HG02973 (cell line): ENCODE results near the gene NRXN3.

Source experiments
- ATAC-seq: cut with Tn5 transposase; IDR thresholded peaks from one replicate; pipeline ENCODE4 v1.9.1; 2021; ENCODE audit warnings: moderate library complexity; ENCODE audit not compliant: unreplicated experiment

Gene NRXN3

DNA sequence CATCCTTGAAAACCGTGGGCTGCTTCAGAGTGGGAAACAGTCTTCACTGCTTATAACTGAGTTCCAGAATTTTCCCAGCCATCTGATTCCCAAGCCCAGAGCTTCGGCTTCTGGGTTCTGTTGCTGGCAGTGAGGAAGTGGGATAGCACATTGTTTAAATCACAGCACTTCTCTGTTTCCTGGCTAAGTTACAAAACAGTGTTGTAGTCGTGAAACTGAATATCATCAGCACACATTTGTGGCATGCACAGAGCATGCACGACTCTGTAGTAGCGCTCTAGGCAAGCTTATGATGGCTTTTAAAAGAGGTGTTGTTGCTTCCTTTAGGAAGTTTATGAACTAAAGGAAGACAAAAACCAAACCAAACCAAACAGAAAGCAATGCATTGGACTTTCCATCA lies 1005.5 kb downstream of the NRXN3 start:
- no peak for ATAC-seq

DNA sequence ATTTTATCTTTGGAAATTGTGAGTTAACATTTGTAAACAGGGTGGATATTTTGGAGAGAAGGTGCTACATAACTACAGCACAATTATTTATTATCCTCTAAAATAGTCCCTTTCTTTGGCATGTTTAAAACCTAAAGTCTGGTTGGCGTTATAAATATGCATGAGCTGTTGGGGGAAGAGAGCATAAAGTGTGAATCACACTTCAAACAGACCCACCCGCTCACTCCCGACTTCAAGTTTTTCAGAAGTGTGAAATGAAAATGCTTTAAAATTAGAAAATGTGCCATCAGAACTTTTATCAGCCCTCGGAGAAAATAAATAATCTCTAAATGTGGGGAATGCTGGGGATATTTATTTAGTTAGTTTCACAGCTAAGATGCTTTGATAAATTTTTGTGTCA lies 1006.9 kb downstream of the NRXN3 start:
- ATAC-seq: no peak

DNA sequence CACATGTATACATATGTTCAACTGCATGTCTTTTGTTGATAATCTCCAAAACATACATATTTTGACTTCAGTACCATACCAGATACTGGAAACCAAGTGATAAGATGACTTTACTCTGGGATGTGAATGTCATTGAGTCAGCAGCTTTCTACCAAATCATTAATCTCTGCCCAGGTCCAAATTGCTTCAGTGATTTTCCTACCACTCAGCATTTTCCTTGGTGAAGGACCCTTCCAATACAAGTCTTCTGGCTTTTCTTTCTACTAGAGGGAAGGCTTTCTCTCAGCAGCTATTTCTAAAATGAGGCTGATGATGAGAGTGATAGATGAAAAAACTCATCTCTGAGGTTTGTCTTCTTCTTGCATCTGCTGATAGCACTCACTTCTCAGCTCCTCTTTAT lies 1008.5 kb downstream of the NRXN3 start:
- no peak for ATAC-seq

DNA sequence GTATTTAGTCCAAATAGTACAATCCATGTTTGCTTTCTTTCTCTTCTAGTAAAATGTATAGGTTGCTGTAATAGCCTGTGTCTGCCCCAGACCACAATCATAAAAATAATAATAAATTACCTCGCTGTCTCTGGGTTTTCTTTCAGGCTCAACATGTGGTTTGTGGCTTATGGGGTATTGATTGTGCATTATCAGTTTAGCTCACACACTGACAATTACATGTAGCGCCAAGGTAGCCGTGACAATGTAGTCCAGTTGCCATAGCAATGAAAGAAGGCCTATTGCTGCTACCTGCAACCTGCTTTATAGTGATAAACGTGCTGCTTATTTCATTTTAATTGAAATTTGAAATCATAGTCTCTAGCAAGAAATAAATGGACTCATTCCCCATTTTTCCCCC lies 1009.8 kb downstream of the NRXN3 start:
- no peak for ATAC-seq

DNA sequence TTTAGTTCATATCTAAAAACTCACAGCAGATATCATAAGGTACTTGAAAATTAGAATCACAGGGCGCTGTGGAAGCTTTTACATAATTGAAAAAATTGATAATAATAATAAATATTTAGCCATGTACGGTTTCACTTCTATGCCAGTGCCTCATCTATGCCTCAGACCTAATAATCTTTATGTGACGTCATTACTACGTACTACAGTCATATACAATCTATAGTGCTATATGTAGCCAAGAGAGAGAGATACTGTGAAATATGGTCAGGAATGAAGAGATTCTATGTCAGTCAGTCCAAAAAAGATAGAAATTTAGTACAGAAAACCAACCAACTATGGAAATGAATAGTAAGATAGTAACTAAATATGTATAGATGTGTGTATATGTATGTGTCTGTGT lies 1010.5 kb downstream of the NRXN3 start:
- ATAC-seq: no peak

DNA sequence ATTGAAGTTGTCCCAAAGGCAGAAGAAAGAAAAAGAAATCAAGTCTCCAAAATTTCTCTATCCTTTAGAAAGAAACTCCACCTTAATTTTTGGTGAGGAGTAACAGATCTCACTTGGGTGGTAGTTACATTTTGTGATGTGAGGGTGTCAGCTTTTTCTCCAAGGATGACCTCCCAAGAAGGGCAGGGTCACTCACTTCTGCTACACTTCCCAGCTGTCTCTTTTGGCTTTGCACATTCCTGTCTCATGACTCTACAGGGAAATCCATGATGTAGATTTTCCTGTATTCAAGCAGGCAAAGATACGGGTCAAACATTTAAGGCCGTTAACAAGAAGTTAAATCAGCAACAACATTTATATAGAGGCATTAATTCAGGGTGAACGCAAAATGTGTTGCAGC lies 1016.4 kb downstream of the NRXN3 start:
- no peak for ATAC-seq

DNA sequence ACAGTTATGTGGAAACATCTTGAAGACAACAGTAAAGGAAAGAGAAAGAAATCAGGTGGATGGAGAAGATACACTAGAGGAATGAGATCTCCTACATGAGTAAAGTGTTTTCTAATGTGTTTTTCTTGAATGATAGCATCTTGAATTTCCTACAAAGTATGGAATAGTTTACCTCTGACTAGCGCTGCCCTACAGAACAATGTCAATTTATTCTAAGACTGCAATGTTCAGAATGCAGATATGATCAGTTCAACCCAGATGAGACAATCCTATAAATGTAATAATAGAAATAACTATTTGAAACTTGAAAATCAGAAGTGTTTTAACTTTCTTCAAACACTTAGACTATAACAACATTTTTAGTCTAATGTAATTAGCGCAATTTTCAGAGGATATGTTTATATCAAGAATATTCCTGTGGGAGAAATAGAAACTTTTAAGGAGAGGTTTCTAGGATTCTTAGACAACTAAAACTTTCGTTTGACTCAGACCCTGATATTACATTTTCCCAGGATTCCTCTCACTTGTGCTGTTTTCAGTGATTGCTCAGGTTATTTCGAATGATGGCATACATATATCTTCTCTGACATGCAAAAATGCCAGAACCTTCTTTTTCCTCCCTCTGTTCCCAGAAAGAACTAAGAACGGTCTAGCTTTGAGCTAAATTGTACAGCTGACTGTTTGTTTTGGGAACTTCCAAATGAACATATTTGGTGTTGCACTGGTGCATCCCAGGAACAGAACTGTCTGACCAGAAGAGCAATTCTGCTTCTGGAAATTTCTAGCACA lies 1023.7 kb downstream of the NRXN3 start:
- no peak for ATAC-seq

DNA sequence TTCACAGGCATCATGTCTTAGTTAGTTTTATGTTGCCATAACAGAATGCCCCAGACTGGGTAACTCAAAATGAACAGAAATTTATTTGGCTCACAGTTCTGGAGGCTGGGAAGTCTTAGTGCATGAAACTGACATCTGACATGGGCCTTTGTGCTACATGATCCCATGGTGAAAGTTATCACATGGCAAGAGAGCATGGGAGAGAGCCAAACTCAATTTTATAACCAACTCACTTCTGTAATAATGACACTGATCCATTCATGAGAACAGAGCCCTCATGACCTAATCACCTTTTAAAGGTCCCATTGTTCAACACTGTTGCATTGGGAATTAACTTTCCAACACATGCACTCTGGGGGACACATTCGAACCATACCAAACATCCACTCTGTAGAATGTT lies 1026.0 kb downstream of the NRXN3 start:
- no peak for ATAC-seq

DNA sequence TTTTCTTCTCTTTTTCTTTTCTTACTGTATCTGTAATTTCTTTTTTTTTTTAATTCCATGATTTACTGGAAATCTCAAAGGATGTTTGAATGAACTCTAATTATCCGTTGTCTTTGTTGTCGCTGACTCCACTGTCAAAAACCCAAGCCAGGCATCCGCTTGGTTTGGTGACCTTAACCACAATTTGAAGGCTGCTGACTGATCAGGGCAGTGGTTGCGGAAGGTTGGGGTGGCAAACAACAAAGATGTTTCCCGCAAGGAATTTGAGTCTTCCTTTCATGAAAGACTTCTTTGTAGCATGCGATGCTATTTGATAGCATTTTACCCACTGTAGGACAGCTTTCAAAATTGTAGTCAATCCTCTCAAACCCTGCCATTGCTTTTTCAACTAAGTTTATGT lies 1027.3 kb downstream of the NRXN3 start:
- ATAC-seq: no peak

DNA sequence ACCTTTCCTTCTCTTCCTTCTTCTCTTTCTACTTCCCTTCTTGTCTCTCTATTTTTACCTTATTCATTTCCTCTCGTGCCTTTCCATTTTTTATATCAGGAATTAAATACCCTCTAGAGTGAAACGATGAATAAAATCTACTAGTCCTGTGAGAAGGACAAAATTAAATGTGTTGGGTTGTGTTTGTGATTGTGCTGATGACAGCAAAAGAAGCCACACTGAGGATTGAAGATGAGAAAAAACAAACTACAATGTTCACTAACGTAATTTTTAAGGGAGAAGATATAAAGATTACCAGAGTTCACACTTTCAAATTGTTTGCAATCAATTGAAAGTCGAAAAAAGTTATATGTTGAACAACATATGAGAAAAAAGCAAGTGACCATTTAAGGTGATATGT lies 1029.0 kb downstream of the NRXN3 start:
- no peak for ATAC-seq

DNA sequence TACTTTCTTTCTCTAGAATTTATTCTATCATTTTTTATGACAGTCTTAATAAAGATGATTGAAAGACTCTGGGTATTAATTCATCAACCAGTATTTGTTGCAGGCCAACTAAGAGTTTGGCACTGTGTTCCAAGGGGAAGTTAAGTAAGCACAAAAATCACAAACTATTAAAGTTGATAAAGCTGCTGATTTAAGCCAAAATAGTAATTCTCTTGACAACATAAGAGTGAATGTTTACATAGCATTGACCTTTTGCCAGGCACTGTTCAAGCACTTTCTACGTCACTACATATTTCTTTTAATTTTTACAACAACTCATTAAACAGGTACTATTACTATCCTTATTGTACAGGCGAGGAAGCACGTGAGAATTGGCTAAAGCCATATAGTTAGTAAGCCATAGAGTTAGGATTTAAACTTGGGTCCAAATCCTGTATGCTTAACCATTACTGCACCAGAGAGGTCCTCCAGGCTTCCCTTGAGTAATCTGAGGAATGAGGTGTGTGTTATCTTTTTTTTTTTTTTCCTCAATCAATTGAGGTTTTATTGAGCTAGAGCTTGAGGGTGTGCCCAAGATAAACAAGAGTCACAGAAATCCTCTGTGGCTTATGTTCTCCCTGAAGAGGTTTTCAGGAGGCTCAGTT lies 1031.5 kb downstream of the NRXN3 start:
- no peak for ATAC-seq

DNA sequence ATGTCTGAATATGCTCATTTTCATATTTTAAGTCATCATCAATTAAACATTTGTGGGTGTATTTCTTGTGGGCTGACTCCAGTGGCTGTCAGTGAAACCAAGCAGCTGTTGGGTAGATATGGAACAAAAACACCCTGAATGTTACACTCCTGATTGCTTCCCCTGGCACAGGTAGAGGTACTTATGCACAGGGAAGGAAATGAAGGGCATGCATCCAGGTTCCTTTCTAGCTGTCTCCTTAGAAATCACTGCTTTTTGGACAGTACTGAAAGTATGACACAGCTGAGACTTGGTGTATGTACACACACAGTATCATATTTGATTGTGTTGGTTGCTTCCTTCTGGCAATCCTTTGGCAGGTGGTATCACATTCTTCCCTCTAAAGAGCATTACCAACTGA lies 1034.4 kb downstream of the NRXN3 start:
- no peak for ATAC-seq

DNA sequence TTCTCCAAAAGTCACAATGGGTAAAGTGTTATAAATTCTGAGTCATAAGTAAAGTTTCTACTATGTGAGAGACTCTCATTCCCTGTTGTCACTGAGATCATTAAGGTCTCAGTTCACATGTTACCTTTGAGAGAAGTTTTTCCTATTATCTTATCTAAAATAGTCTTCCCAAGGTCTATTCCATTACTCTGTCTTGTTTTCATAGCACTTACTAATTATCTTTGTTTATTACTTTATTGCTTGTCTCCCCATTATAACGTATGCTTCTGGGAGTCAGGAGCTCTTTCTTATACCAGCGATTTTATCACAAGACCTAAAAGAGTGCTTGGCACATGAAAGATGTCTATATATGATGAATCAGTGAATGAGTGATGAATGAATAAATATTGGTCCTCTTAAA lies 1039.2 kb downstream of the NRXN3 start:
- no peak for ATAC-seq

DNA sequence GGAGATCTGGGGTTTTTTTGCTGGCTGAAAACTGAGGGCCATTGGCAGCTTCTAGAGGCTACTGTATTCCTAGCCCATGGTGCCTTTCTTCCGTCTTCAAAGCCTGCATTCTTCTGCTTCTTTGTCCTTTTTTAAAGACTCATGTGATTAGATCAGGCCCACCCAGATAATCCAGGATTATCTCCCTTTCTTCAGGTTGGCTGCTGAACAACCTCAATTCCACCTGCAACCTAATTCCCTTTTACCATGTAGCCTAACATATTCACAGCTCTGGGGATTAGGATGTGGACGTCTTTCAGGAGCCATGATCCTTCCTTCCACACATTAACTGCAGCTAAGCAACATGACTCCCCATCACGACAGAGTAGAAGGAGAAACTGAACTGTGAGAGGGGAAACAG lies 1055.6 kb downstream of the NRXN3 start:
- ATAC-seq: no peak

DNA sequence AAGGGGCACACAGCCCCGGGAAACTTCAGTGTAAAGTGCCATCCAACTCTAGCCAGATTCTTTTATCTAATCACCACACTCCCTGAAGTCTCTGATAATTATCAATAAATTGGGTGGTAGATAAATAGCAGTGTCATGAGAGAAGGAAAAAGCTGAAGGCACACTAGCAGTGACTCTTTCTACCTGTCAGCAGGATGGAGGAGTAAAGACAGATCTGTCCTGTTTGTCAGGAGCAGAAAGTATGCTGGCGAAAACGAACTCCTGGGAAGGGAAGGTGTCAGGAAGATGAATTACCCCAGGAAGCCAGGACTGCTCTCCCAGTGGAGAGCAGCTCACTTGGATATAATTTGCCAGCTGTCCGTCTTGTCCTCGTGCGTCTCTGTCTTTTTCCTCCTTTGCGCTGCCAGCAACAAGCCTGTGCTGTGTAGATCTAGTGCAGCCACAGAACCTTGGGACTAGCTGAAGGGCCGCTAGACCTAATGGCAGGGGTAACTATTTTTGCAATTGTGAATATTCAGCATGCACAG lies 1059.3 kb downstream of the NRXN3 start:
- ATAC-seq: no peak

DNA sequence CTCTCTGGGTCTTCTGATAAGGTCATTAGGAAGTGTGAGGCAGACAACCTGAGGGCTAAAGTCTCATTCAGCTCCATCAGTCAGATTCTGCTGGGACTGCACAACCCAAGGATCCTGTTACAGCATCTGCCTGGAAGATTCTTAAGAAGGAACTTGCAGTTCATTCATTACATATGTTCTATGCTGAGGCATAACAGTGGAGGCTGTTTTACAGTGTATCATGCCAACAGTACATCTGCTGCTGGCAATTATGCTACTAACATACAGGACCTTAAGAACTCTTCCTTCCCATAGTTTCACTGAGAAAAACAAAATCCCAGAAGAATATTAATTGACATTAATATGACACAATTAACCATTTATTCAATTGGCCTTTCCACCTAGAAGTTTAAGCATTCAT lies 1072.5 kb downstream of the NRXN3 start:
- no peak for ATAC-seq

DNA sequence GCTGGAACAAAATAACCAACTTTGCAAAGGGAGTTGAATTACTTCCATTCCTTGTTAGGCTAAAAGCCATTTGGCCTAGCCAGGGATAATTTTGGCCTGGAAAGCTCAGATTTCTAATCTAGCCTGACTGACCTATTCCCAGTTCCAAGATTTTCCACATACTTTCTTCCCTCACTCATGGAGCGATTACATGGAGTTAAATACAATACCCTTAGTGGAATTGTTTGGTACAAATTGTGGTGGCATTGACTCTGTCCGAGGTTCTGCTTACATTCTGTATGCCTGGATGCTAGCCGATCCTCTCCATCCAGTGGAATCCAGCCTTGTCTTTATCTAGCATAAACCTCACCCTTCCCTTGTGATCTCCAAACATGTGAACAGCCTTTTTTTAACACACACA lies 1076.0 kb downstream of the NRXN3 start:
- no peak for ATAC-seq

DNA sequence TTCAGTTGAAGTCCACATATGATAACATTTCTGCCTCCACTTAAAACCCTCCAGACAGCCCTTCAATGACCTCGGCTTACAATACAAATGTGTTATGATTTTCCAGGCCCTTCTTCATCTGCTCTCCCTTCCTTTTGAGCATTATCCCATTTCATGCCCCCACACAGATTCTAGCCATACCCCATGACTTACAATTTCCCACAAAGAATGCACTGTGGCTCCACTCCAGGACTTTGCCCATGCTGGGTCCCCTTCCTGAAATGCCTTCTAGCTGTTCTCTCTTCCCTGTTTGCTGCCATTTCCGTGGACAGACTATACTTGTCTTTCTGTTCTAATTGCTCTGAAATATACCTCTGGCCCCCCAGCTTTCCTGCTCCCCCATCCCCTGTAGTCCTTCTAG lies 1078.0 kb downstream of the NRXN3 start:
- no peak for ATAC-seq

DNA sequence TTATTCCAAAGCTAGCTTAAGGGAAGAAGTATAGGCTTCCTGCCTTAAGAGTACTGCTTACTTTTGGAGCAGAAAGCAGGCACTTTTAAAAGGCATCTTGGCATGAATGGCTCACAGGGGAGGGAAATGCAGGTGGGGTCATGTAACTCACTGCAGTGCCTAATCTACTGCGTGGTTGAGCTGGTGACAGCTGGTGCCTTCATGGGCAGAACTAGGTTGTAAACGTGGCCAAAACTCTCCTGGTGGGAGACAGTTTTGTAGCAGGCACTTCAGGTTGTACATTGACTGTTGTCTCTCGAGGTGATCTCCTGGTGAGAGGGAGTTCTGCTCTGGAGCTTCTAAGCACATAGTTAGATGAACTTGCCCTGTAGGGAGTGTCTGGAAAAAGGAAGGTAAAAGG lies 1078.6 kb downstream of the NRXN3 start:
- no peak for ATAC-seq

DNA sequence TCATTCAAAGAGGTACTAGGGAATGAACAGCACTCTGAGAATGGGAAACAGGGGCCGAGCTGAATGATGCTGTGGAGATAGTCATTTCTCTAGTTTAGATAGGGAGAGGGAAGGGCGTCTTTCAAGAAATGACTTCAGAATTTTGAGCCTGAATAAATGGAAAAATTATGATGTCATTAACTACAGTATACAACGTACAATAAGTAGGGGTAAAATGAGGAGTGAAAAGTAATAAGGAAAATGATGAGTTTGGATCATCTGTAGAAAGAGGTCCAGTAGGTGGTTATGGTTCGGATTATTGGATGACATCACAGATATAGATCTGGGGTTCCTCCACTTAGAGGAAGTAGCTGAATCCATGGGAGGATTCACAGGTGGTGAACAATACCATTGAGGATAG lies 1081.1 kb downstream of the NRXN3 start:
- ATAC-seq: no peak

DNA sequence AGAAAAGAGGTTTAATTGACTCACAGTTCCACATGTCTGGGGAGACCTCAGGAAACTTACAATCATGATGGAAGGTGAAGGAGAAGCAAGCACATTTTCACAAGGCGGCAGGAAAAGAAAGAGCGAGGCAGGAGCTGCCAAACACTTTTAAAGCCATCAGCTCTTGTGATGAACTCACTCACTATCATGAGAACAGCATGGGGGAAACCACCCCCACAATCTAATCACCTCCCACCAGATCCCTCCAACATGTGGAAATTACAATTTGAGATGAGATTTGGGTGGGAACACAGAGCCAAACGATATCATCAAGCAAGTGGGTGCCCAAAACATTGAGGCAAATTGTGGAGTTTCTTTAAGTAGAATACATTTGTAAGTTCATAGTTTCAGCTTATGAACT lies 1083.4 kb downstream of the NRXN3 start:
- no peak for ATAC-seq

DNA sequence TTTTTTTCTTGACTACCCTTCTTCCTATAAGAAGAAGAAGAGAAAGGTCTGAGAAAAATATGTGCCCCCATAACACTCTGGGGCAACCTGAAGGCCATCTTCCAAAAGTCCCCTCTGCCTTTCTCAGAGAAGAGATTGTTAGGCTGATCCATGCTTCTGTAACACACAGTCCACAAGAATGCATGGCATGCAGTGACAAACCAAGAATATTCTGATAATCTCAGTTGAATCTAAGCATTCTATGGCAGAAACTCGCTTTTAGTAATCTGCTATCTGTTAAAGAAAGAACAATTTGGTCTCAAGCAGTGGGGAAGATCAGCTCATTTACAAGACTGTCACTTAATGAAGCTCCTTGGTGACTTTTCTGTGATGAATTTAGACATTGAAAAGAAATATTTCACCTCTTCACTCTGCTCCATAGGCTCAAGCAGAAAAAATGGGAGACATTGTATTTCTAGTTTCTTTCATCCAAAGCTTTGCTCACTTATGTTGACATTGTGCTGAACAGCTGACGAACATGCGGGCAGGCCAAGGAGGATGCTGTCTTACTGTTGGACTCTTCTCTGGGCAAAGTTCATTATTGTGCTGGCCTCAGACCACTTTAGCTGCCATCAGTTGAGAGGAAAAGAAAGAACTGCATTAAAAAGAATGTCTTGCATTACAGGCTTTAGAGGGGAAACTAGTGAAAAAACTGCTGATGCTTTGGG lies 1084.0 kb downstream of the NRXN3 start:
- no peak for ATAC-seq
